Stimulated activated CD8-positive, alpha-beta memory T cell treated with anti-CD3 and anti-CD28 coated beads, Interleukin-4, amount 100 ng/mL, for 48 hours (primary cell): Measurements from ENCODE around the gene APOBEC4.
"Not testable (repeated sequence)": the region's sequence is repeated elsewhere in the genome, so short reads cannot be mapped to it uniquely, and the experiment has no call there.

ENCODE experiments used
- DNase-seq: peaks from one replicate; pipeline ENCODE4 v3.0.0-alpha.2; 2020

Gene APOBEC4, protein sequence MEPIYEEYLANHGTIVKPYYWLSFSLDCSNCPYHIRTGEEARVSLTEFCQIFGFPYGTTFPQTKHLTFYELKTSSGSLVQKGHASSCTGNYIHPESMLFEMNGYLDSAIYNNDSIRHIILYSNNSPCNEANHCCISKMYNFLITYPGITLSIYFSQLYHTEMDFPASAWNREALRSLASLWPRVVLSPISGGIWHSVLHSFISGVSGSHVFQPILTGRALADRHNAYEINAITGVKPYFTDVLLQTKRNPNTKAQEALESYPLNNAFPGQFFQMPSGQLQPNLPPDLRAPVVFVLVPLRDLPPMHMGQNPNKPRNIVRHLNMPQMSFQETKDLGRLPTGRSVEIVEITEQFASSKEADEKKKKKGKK

GRCh38 chr1:183652547-183653461 is at the start of gene APOBEC4:
Gene APOBEC4 (minus strand): TSS chr1:183653316. CDS start chr1:183648781, 4,535 bp downstream.
- DNase-seq = no peak

- no peak for DNase-seq
Measured at GRCh38 chr1:183702813-183703198, 49.7 kb upstream of the APOBEC4 start.

DNA sequence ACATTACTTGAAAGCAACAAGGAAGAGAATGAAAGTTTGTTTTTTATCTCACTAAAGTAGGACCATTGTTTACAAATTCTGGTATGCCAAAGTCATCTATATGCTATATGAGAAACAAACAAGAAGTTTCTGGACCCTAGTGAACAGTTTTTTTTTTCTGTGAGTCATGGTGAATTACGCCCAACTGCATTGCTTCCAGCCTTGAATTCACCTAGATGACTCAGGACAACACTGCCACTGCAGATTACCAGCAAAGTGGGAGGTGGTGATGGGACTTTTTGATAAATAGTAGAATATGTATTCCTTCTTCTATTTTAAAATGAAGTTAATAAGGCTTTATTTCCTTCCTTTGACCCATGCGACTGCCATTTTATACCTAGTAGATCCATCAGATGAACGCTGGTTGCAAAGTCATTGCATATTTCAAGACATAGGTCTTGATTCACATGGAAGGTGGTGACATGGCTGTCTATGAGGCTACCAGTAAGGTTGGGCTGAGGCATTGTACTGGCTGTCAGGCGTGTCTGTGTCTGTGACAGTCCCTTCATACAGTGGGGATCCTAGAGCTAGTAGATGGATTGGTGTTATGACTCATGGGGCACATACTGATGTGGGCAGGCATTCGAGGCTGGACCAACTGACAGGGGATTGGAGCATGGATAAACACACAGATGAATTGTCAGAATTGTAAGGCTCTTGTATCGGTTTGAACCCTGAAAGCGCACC is 49.1 kb upstream of the APOBEC4 start:
- no peak for DNase-seq

DNA sequence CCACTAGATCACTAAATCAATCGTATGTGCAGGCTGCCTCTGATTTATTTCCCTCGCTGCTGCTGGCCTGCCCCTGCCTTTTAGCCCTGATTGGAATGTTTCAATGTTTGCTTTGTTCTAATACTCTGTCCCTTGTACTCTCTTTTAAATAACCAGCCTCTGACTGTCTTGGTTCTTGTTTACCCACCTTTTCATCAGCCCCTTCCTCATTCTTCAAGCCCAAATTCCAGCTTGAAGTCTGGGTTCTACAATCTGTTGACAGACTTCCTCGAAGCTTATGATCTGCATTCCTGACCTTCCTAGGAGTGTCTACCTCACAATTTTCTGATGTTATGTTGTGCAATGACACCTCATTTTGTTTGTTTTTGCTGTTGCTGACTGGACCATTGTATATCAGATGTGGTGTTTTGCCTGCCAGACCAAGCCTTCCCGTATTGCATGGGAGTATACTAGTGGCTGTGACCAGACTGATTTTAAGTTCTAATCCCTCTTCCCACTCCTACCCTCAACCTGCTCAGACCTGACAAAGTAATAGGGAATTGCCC is 46.6 kb upstream of the APOBEC4 start:
- no peak for DNase-seq

DNA sequence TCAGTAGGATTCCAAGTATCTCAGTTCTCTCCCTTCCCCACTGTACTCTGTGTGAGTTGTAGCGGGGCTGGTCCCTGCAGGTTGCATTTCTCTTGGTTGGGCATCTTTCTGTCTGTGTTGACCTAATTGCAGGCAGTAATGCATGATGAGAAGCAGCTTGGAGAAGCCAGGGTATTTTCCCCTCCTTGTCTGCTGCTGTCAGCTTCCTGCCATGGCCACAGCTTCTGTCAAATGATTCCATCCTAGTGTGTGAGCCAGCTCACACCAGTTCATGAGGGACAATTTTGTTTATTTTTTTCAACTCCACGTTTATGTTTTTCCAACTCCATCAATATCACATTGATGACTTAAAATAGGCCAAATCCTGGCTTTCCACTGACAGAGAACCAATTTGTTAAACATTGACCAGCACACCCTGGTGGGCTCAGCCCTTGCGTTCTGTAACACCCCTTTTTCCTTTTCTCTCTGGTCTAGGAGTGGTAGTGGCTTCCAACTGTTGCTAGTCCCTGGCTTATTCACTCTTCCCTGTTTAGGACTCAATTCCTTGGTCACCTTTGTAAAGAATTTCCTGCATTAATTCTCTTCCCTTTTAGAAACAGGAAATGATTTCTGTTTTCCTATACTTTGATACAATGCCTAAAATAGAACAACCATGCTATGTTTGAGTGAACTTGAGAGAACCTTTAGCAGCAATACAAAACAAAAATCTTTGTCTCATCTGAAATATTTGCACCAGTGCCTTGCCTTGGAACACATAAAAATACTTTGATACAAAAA is 44.9 kb upstream of the APOBEC4 start:
- no peak for DNase-seq

DNA sequence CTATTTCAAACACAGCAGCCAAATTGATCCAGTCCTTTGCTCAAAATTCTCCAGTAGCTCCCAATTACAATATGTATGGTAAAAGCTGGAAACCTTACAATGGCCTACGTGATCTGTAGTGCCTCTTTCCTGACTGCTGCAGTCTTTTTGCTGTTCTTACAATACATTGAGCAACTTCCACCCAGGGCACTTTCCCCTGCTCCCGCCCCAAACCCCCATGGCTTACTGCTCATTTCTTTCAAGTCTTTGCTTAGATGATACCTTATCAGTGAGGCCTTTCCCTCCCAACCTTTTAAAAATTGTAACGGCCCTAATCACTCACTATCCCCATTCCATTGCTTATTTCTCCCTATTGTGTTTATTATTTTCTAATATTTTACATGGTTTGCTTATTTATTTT is 43.9 kb upstream of the APOBEC4 start:
- DNase-seq = no peak

GRCh38 chr1:183694755-183695154 is 41.6 kb upstream of the APOBEC4 start:
- DNase-seq = no peak

GRCh38 chr1:183694066-183694465 is 41.0 kb upstream of the APOBEC4 start:
- DNase-seq = no peak

- no peak for DNase-seq
Measured at GRCh38 chr1:183693521-183693920, 40.4 kb upstream of the APOBEC4 start.

DNA sequence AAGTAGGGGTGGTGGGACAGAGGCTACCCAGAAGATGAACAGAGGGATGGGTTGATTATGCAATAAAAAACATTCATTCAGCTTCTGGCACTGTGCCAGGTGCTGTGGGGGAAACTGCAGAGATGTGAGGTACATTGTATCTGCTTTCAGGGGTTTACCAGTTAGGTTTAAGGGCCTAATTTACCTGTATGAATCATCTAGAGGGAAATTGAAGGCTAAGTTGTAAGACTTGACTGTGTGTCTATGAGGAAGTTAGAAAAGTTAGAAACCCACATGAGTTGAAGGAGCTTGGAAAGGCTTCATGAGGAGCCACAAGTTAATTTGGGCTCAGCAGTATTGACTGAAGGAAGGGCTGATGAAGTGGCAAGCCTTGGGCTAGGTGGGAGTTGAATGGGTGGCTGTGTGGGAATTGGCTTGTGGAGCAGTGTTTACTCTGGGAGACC is 36.7 kb upstream of the APOBEC4 start:
- DNase-seq = peak; percentile 28

- no peak for DNase-seq
Measured at GRCh38 chr1:183688341-183689060, 35.4 kb upstream of the APOBEC4 start.

DNA sequence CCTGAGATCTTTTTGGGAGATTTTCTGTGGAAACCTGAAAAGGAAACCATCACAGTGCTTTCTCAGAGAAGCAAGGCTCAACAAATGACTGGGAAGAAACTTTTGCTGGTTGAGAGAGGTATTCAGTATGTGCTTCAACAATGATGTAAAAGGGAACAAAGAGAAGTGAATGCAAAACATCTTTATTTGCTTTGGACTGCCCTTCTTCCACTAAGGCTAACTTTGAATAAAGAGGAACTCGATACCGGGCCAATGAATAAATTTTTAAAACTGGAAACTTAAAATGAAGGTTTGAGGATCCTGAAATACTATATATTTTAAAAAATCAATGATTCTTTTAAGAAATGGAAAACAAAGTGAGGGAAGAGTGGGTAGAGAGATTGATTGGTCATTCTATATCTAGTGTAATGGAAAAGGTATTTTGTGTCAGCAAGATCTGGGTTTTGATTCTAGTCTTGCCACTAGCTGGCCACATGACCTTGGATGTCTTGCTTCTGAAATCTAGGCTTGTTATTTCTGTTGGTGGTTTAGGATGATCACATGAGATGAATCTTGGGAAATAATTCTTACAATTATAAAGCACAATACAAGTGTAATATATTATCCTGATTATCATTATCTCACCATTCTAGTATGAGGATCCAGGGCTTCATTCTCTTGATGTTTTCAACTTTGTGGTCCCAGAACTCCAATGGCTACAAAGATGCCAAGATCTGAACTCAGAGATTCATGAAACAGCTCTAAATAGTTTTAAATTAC is 34.6 kb upstream of the APOBEC4 start:
- DNase-seq = no peak

DNA sequence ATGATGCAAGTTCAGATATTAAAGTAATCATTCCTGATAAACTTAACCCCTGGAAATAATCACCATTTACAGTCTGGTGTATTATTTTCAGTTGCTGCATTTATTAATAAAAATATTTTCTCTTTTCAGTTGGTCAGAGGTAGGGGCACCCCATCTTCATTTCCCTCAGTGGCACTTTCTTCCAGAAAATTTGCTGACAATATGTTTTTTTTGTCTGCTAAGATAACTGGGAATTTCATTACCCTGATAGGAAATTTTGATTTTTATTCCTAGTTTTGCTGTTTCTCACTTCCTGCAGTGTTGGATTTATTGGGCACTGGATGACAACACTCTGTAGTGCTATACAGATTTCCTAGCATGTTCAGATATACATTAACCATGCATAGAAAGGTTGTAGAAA is 33.1 kb upstream of the APOBEC4 start:
- DNase-seq = no peak

DNA sequence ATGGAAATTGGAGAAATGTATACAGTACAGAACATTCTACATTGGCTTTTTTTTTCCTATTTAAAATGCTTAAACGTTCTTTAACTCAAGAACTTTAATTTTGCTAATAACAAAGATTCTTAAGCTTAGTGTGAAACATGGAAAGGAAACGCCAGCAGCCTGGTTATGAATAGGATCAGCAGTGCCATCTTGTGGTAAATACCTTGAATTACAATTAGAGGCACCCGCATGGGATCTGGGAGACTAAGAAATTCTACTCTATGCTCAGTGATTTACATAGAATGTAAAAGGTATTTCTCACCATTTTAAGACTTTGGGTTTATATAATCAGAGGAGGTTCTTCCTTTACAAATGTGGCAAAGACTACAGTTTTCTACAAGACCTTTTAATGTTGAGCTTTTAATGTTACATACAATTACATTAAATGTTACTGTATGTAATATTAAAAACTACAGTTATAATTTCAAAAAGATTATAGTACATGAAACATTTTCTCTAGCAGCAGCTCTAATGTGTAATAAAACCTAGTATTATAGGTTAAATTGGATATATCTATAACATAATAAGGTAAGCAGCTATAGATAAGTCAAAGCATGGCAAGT is 32.1 kb upstream of the APOBEC4 start:
- no peak for DNase-seq

DNA sequence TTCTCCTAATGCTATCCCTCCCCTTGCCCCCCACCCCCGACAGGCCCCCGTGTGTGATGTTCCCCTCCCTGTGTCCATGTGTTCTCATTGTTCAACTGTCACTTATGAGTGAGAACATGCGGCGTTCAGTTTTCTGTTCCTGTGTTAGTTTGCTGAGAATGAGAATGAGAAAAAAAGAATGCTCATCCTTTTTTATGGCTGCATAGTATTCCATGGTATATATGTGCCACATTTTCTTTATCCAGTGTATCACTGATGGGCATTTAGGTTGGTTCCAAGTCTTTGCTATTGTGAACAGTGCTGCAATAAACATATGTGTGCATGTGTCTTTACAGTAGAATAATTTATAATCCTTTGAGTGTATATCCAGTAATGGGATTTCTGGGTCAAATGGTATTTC is 26.2 kb upstream of the APOBEC4 start:
- not testable (repeated sequence) for DNase-seq

- no peak for DNase-seq
Measured at GRCh38 chr1:183678819-183679218, 25.7 kb upstream of the APOBEC4 start.

- DNase-seq = no peak
Measured at GRCh38 chr1:183676586-183677189, 23.6 kb upstream of the APOBEC4 start.

- DNase-seq = no peak
Measured at GRCh38 chr1:183675883-183676585, 22.9 kb upstream of the APOBEC4 start.

- no peak for DNase-seq
Measured at GRCh38 chr1:183675381-183675780, 22.3 kb upstream of the APOBEC4 start.
